ENCODE measurements around the gene FAAP100. TPM values are rescaled to one million over a fixed set of nuclear protein-coding genes. Genes with fewer than 3 reads are reported as not detected.
A peak's percentile ranks its signal among the peaks of the same experiment; 100 is the strongest.

FAAP100 gene
- polyA plus RNA-seq = 56.3 and 61.5 TPM in 2 replicates
- polyA minus RNA-seq = 55.7 and 61.8 TPM in 2 replicates

DNA sequence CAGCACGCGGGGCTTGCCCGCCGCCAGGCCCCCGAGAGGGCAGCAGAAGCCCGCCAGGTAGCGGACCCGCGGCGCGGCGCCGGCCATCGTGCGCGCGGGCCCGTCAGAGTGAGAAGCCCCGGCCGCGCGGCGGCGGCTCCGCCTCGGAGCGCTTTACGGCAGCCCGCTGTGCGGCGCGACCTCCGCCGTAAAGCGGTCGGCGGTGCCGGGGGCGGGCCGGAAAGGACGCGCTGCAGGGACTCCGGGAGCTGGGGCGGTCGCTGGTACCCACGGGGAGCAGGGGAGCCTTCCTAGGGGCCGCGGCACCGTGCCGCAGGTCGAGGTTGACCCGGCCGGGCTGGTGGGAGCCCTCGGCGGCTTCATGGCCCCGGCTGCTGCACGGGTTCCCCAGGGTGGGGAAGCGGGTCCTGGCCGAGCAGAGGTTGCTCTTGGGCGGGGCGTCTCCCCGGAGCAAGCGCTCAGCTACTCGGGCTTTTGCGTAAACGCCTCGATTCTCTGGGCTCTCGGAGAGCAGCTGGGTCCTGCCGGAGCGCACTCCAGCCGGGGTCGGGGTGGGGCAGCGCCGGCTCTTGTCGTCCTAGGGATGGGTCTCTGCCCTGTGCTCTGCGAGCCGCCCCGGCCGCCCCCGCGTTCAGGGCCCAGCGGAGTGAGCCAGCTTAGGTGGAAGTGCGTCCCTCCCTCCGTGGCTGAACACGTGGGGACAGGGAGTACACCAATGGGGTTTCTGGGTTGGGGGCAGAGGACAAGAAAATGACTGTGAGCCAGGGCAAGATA lies at the start of gene FAAP100:
Gene FAAP100, minus strand, starts transcription at position 110 of the 774 bp plus-strand sequence. Its CDS starts 23 bp downstream, at position 87.
- peak within 1 kb of the TSS; percentile 92 for H3K9ac ChIP-seq (ENCODE audit: low read length)
- H3K4me2 ChIP-seq (ENCODE audit: low read length) = peak within 1 kb of the TSS; percentile 88
- no peaks in the 10 kb centered on the region for H3K36me3 ChIP-seq (ENCODE audit: insufficient read depth, low read length)
- H3K9me2 ChIP-seq (ENCODE audit: insufficient read depth, low read length) = no peaks in the 10 kb centered on the region
- no peak for TF ChIP-seq CTCF (IDR thresholded peaks at IDR 0.05; ENCODE audit: poor library complexity, severe bottlenecking)
- peak; percentile 75 for TF ChIP-seq POLR2AphosphoS5 (IDR thresholded peaks at IDR 0.05)
- peak; percentile 72 for TF ChIP-seq TAF1 (IDR thresholded peaks at IDR 0.05; ENCODE audit: low read depth)
- TF ChIP-seq EZH2 (IDR thresholded peaks at IDR 0.05; ENCODE audit: borderline replicate concordance, insufficient read depth, low read length, poor library complexity, severe bottlenecking) = no peak
- peak; percentile 75 for TF ChIP-seq MXI1 (conservative IDR thresholded peaks at IDR 0.05; ENCODE audit: poor library complexity, severe bottlenecking)
- peak; percentile 10 for TF ChIP-seq RAD21 (conservative IDR thresholded peaks at IDR 0.05)
- peak; percentile 27 for TF ChIP-seq SMC3 (conservative IDR thresholded peaks at IDR 0.05; ENCODE audit: poor library complexity)
- no peak for TF ChIP-seq EP300 (conservative IDR thresholded peaks at IDR 0.05; ENCODE audit: poor library complexity, severe bottlenecking)
- TF ChIP-seq, protein P1, sequence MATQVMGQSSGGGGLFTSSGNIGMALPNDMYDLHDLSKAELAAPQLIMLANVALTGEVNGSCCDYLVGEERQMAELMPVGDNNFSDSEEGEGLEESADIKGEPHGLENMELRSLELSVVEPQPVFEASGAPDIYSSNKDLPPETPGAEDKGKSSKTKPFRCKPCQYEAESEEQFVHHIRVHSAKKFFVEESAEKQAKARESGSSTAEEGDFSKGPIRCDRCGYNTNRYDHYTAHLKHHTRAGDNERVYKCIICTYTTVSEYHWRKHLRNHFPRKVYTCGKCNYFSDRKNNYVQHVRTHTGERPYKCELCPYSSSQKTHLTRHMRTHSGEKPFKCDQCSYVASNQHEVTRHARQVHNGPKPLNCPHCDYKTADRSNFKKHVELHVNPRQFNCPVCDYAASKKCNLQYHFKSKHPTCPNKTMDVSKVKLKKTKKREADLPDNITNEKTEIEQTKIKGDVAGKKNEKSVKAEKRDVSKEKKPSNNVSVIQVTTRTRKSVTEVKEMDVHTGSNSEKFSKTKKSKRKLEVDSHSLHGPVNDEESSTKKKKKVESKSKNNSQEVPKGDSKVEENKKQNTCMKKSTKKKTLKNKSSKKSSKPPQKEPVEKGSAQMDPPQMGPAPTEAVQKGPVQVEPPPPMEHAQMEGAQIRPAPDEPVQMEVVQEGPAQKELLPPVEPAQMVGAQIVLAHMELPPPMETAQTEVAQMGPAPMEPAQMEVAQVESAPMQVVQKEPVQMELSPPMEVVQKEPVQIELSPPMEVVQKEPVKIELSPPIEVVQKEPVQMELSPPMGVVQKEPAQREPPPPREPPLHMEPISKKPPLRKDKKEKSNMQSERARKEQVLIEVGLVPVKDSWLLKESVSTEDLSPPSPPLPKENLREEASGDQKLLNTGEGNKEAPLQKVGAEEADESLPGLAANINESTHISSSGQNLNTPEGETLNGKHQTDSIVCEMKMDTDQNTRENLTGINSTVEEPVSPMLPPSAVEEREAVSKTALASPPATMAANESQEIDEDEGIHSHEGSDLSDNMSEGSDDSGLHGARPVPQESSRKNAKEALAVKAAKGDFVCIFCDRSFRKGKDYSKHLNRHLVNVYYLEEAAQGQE (IDR thresholded peaks at IDR 0.05; ENCODE audit: borderline replicate concordance) = peak; percentile 49
- no peaks in the 10 kb centered on the region for H3F3A ChIP-seq (ENCODE audit: insufficient read depth, low read length, poor library complexity, severe bottlenecking)
- H4K20me1 ChIP-seq (ENCODE audit: insufficient read depth) = no peaks in the 10 kb centered on the region
- H3K27me3 ChIP-seq (ENCODE audit: insufficient read depth, low read depth, low read length) = peaks cover 3% of the 10 kb centered on the region
- peak within 1 kb of the TSS; percentile 80 for H2AFZ ChIP-seq (ENCODE audit: low read depth, low read length)
- H3K4me3 ChIP-seq (ENCODE audit: low read length) = peak within 1 kb of the TSS; percentile 99
- peak within 1 kb of the TSS; percentile 83 for H3K27ac ChIP-seq (ENCODE audit: low read length)
- H3K79me2 ChIP-seq (replicated peaks; ENCODE audit: insufficient read depth, low read length) = peaks cover 13% of the 10 kb centered on the region
- H3K9me3 ChIP-seq (ENCODE audit: low read length) = no peaks in the 10 kb centered on the region

DNA sequence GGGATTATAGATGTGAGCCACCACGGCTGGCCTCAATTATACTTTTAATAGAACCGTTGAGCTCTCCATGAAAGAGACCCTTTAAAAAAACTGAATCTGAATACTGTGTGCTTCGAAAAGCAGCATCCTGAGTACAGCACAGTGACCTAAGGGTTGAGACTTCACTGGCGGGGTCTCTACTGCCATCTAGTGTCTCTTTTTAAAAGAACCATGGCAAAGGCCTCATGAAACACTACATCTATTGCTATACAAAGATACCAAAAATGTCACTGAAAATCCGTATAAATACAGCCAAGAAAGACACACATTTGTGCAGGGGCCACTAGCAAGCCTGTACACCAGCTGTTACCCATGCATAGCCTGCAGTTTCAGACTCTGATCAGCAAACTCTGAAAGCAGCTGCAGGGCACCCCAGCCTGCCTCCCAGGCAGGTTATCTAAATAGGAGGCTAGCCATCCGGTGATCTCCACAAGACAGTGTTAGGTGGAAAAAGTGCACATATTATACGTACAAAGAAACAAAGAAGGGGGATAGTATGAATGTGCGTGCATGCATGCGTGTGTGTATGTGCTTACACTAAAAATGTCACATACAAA lies 49.5 kb upstream of the FAAP100 start:
- H3K9ac ChIP-seq (ENCODE audit: low read length) = no peak overlapping the region
- H3K27ac ChIP-seq (ENCODE audit: low read length) = no peak overlapping the region

More for the DNA sequence above, 49.5 kb upstream of the FAAP100 start:
- no peaks in the 10 kb centered on the region for H4K20me1 ChIP-seq (ENCODE audit: insufficient read depth)
- no peaks in the 10 kb centered on the region for H3K9me2 ChIP-seq (ENCODE audit: insufficient read depth, low read length)
- H3F3A ChIP-seq (ENCODE audit: insufficient read depth, low read length, poor library complexity, severe bottlenecking) = no peaks in the 10 kb centered on the region
- H2AFZ ChIP-seq (ENCODE audit: low read depth, low read length) = no peak overlapping the region
- H3K9me3 ChIP-seq (ENCODE audit: low read length) = no peaks in the 10 kb centered on the region
- no peak overlapping the region for H3K4me3 ChIP-seq (ENCODE audit: low read length)
- H3K27me3 ChIP-seq (ENCODE audit: insufficient read depth, low read depth, low read length) = no peaks in the 10 kb centered on the region
- no peak for TF ChIP-seq EP300 (conservative IDR thresholded peaks at IDR 0.05; ENCODE audit: poor library complexity, severe bottlenecking)
- peak; percentile 76 for TF ChIP-seq SMC3 (conservative IDR thresholded peaks at IDR 0.05; ENCODE audit: poor library complexity)
- TF ChIP-seq CTCF (IDR thresholded peaks at IDR 0.05; ENCODE audit: poor library complexity, severe bottlenecking) = peak; percentile 84
- no peak for TF ChIP-seq POLR2AphosphoS5 (IDR thresholded peaks at IDR 0.05)
- peak; percentile 79 for TF ChIP-seq RAD21 (conservative IDR thresholded peaks at IDR 0.05)
- TF ChIP-seq MXI1 (conservative IDR thresholded peaks at IDR 0.05; ENCODE audit: poor library complexity, severe bottlenecking) = no peak
- H3K36me3 ChIP-seq (ENCODE audit: insufficient read depth, low read length) = peaks cover 4% of the 10 kb centered on the region
- H3K4me2 ChIP-seq (ENCODE audit: low read length) = no peak overlapping the region
- no peaks in the 10 kb centered on the region for H3K79me2 ChIP-seq (replicated peaks; ENCODE audit: insufficient read depth, low read length)
